ENCODE measurements around the gene PCDHA1.

DNA sequence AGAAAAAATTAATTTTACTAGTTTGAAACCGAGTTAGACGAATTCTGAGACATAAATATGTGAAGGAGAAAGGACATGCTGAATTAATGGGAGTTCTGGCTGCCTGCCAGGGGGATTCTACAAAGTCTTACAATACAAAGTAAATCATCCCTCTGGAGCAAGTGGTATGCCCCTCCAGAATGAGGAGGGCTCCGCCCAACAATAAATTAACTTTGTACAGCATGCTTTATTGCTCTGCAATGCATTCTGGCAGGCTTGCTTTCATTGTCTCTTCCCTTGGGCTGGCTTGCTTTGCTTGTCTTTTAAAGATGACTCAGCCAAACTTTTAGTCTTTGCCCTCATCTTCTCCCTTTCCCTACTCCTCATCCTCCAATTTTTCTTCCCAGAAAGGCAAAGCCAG, 253.6 kb downstream of the PCDHA1 start:
- no peak for TF ChIP-seq CTCF (IDR thresholded peaks at IDR 0.05)
- TF ChIP-seq POLR2A (IDR thresholded peaks at IDR 0.05) = no peak
- no peak for TF ChIP-seq POLR2AphosphoS5 (IDR thresholded peaks at IDR 0.05)
- no peak for TF ChIP-seq EP300 (IDR thresholded peaks at IDR 0.05)
